AML-193 (cell line): ENCODE data around the gene ARHGAP24.

ENCODE experiments used
- DNase-seq, 2 experiments: peaks; one replicate each; lab custom pipeline; 2025; lab: John Stamatoyannopoulos, UW

ARHGAP24 gene

DNA sequence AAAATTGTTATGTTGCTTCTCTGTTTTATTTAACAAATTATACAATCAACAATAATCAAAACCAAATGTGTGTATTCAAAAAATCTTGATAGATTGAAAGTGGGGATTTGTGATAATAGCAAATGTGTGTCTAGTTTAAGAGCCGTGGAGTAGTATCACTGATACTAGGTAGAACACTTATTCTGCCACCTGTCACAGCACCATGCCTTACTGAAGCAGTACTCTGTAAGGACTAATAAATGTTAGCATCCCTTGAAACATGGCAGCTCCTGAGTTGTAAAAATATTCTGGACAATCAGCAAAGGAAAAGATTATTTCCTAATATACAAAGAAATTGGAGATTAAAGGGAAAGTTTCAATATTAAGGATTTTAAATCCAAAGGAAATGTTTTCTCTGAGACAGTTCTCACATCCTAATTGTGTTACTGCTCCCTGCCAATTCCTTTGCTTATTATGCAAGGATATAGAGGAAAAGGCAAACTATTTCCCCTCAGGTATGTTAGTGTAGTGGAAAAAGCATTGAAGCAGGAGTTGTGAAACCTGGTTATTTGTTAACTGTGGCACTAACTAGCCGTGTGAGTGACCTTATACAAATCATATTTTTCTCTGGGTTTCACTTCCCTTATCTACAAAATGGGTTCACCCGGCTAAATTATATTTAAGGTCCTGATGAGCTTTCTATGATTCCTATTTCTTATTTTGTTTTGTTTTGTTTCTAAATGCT lies 303.1 kb downstream of the ARHGAP24 start:
- DNase-seq = no peak

DNA sequence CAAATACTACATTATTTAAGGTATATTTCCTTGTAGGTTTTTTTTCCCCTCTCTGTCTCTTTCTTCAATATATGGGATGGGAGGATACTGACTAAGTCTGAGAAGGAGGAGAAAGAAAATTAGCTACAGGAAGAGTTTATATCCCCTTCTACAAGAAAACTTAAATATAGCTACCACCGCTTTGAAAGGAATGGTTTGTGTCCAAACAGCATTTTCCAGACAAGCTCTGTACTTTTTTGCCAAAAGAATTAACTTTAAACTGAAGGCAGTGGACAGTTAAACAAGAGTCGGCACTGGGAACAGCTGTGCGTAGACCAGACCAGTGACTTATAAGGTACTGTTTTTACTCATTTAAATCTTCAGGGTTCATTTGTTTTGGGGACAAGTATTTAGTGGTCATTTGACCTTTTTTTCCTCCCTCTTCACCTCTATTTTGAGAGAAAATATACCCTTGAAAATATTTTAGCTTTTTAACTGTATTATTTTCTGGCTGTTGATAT lies 303.7 kb downstream of the ARHGAP24 start:
- no peak for DNase-seq

- DNase-seq = no peak
Observed at GRCh38 chr4:85779165-85779564, 304.2 kb downstream of the ARHGAP24 start.

DNA sequence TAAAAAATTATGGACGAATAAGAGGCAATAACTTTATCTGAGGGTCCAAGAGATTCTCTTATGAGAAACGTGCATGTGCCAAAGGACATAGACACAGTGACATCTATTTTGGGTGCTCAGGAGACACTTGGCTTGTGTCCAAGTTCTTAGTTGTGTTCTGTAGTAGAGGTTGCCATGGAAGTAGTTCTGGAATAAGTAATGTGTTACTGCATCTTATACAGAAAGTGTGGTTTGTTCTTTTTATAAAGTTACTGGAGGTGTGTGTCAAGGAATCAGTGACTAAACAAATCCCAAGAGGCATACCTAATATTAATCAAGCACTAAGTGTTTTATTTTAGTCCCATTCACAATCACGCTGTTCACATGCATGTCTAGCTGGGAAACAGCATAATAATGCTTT lies 305.7 kb downstream of the ARHGAP24 start:
- no peak for DNase-seq

GRCh38 chr4:85783483-85783882 lies 308.5 kb downstream of the ARHGAP24 start:
- DNase-seq = no peak

GRCh38 chr4:85783900-85784299 lies 308.9 kb downstream of the ARHGAP24 start:
- DNase-seq = no peak

GRCh38 chr4:85784348-85784747 lies 309.4 kb downstream of the ARHGAP24 start:
- DNase-seq = no peak

- DNase-seq = no peak
Observed at GRCh38 chr4:85784947-85785346, 310.0 kb downstream of the ARHGAP24 start.

DNA sequence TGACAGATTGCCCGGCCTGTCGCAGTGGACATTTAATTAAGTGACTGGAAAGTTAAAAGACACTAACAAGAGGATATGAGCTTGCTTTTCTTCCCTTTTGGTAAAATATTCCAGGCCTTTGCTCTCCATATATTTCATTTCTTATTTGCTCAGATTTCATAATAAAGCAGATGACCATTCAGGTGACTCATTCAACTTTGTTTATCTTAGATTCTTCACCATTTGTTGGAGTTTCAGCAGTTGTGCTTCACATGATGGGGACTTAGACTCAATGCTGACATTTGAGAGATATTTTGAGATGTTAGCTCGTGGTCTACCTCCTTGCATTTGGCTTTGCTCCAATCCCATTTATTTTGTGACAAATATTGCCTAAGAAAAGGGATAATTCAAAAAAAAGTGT lies 312.2 kb downstream of the ARHGAP24 start:
- DNase-seq = no peak

DNA sequence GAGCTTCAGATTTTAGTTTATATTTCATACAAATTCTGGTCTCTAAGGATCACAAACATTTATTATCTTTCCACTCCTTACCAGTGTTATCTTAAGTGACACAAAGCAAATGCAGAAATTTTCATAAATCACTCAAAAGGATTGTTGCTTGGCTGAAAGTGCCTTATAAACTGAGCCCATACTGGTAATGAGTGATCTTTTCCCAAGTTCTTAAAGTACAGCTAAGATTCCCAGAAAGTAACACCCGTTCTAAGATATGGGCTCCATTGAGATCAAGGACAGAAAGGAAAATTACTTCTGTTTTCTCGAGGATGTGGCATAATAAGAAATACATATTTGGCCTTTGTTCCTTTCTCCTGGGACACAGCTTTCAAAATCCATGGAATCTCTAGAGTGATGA lies 313.7 kb downstream of the ARHGAP24 start:
- DNase-seq = no peak

DNA sequence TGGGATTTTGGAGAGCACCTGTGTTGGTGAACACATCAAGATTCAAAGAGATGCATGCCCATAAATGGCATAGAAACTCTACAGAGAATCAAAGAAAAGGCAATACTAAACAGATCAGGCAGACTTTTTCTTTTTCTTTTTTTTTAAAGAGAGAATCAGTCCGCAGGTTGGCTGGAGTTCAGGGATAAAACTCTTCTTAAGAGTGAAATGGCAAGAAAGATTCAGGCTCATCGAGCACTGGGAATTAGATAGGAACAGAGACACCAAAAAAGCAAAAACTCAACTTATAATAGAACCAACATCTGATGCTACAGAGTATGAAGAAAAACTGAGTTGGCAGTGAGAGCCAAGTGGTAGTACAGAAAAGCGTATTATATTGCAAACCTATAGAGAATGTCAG lies 314.3 kb downstream of the ARHGAP24 start:
- DNase-seq = no peak

- DNase-seq = no peak
Observed at GRCh38 chr4:85790582-85790981, 315.6 kb downstream of the ARHGAP24 start.

GRCh38 chr4:85792376-85793232 lies 317.7 kb downstream of the ARHGAP24 start:
- DNase-seq = no peak

DNA sequence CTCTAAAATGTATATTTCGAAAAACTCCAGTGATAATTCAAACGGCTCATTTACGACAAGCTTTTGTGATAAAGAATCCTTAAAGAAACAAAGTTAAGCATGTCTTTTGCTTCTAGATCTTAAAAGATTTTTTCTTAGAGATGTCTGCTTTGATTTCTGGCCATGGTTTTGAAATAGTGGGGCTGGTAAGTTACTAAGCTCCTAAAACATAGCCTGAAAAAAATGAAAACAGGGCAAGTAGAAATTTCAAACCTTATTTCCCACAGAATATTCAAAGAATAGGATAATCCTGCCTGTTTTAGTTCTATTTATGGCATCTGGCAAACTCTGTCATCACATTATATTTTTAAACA lies 318.3 kb downstream of the ARHGAP24 start:
- no peak for DNase-seq

- peak; percentile 77 to 86 for DNase-seq
Observed at GRCh38 chr4:85798012-85798770, 323.2 kb downstream of the ARHGAP24 start.

- no peak for DNase-seq
Observed at GRCh38 chr4:85803856-85804255, 328.9 kb downstream of the ARHGAP24 start.

- no peak for DNase-seq
Observed at GRCh38 chr4:85805891-85806290, 330.9 kb downstream of the ARHGAP24 start.

DNA sequence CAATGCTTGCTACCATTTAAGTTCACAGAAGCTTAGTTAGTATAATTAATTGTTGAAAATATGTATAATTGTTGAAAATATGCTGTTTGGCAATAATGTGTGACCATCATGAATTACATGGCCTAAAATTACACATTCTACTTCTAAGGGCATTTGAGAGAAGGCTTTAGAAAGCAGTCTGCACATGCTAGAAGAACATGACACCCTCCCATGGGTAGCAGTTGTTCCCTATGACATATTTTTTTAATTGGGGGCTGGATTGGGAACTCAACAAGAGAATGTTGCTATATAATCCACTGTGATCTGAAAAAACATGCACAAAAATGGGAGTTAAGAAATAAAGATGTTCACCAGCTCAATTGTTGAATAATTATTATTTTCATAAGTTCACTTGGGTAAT lies 331.4 kb downstream of the ARHGAP24 start:
- no peak for DNase-seq

DNA sequence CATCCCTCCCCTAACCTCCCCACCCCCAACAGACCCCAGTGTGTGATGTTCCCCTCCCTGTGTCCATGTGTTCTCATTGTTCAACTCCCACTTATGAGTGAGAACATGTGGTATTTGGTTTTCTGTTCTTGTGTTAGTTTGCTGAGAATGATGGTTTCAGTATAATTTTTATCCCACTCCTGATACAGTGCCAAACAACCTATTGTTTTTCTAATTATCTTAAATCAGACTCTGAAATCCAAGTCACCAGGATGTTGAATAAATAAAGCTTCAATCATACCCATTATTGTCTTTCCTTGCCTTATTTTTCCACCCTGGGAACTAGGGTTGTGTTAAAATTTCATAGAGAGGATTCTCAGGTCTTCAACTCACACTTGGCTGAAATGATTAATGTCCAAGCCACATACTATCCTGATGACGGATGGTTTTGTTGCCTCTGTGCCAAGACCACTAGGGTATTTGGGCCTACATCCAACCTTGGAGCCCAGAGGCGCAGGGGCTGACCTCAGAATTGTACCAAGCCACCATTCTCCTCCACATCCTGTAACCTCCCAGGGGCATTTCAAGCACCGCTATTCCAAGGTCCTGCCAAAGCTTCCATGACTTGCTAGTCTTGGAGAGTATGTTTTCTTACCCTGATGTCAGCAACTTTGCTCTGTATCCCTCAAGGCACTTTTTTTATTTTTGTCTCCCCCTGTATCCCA lies 332.4 kb downstream of the ARHGAP24 start:
- no peak for DNase-seq

DNA sequence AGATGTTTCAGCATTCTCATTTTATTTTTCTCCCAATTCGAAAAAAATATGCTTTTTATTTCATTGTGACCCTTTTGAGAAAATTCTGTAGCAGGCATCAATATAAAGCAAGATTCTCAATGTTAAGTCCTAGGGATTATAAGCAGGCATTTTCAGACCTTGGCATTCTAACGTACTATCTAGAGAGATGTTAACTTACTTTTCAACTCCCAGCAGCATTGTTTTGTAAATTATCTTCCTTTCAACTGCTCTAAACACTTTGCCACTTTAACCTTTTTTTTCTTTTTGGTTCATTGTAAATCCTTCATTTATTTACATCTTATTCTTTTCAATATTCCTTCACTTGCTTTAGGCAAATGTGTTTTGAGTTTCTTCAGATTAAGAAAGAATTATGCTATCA lies 333.2 kb downstream of the ARHGAP24 start:
- no peak for DNase-seq

DNA sequence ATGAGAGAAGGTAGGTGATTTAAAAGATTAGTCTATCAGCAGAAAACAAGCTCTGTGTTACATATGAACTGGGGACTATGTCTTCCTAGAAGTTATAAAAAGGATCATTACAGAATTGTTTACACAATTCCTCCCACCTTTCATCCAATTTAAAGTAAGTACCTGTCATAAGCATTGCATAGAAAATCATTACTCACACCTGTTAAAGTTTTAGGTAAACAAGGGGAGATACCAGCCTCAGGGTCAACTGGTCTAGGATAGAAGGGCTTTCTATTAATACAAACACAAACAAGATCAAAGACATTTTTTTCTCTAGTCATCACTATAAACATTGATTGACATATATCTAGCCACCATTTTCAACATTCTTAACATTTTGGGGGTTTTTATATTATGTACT lies 333.9 kb downstream of the ARHGAP24 start:
- DNase-seq = no peak

- DNase-seq = no peak
Observed at GRCh38 chr4:85812776-85813175, 337.8 kb downstream of the ARHGAP24 start.
